HG03280 (cell line): ENCODE measurements around the gene EXO5.
"Not testable (repeated sequence)": the region's sequence is repeated elsewhere in the genome, so short reads cannot be mapped to it uniquely, and the experiment has no call there.

Experiments used
- ATAC-seq: cut with Tn5 transposase; IDR thresholded peaks from one replicate; pipeline ENCODE4 v1.9.1; 2021; ENCODE audit warnings: mild to moderate bottlenecking, moderate library complexity; ENCODE audit not compliant: unreplicated experiment

EXO5 gene

GRCh38 chr1:40508375-40509341 is at the start of gene EXO5:
TSS of gene EXO5 (plus strand) at chr1:40508767. CDS start at chr1:40514545, 5,778 bp downstream.
- ATAC-seq: peak; percentile 82

GRCh38 chr1:40462956-40463590 is 45.5 kb upstream of the EXO5 start:
- ATAC-seq: no peak

GRCh38 chr1:40469327-40469726 is 39.2 kb upstream of the EXO5 start:
- ATAC-seq: no peak

GRCh38 chr1:40475268-40475667 is 33.3 kb upstream of the EXO5 start:
- ATAC-seq: no peak

- peak; percentile 76 for ATAC-seq
These were observed 31.5 kb upstream of the EXO5 start, which contains the start of gene ZFP69 for GRCh38 chr1:40476924-40477677. TSS of gene ZFP69 (plus strand) at chr1:40477290. CDS start at chr1:40479362, 2,072 bp downstream.

GRCh38 chr1:40477678-40478053 is 30.9 kb upstream of the EXO5 start:
- peak; percentile 34 for ATAC-seq

- ATAC-seq: no peak
These were observed 30.3 kb upstream of the EXO5 start for GRCh38 chr1:40478276-40478675.

GRCh38 chr1:40479156-40479555 is 29.4 kb upstream of the EXO5 start:
- no peak for ATAC-seq

- no peak for ATAC-seq
These were observed 13.2 kb upstream of the EXO5 start for GRCh38 chr1:40495315-40495903.

- ATAC-seq: not testable (repeated sequence)
These were observed 5.9 kb upstream of the EXO5 start for GRCh38 chr1:40502651-40503050.

GRCh38 chr1:40507973-40508372 is 594 bp upstream of the EXO5 start:
- ATAC-seq: no peak

- ATAC-seq: no peak
These were observed 10.9 kb downstream of the EXO5 start for GRCh38 chr1:40519517-40519916.

GRCh38 chr1:40530735-40531380 is 22.3 kb downstream of the EXO5 start:
- no peak for ATAC-seq

GRCh38 chr1:40531381-40532061 is 23.0 kb downstream of the EXO5 start, which contains the start of gene ZNF684:
TSS of gene ZNF684 (plus strand) at chr1:40531637. CDS start at chr1:40533167, 1,530 bp downstream.
- peak; percentile 93 for ATAC-seq

- no peak for ATAC-seq
These were observed 23.5 kb downstream of the EXO5 start for GRCh38 chr1:40532062-40532389.

GRCh38 chr1:40532844-40533424 is 24.4 kb downstream of the EXO5 start:
- ATAC-seq: no peak

GRCh38 chr1:40534589-40534988 is 26.0 kb downstream of the EXO5 start:
- no peak for ATAC-seq

- no peak for ATAC-seq
These were observed 27.2 kb downstream of the EXO5 start for GRCh38 chr1:40535732-40536131.

GRCh38 chr1:40539338-40539737 is 30.8 kb downstream of the EXO5 start:
- ATAC-seq: no peak
